NCI-H82 treated with DMSO at 0.1 percent for 48 hours (cell line): Measurements from ENCODE around the gene CLSTN3.

Experiments
- DNase-seq: peaks from one replicate; lab custom pipeline; 2025; ENCODE audit not compliant: unreplicated experiment; lab: John Stamatoyannopoulos, UW

CLSTN3 gene

DNA sequence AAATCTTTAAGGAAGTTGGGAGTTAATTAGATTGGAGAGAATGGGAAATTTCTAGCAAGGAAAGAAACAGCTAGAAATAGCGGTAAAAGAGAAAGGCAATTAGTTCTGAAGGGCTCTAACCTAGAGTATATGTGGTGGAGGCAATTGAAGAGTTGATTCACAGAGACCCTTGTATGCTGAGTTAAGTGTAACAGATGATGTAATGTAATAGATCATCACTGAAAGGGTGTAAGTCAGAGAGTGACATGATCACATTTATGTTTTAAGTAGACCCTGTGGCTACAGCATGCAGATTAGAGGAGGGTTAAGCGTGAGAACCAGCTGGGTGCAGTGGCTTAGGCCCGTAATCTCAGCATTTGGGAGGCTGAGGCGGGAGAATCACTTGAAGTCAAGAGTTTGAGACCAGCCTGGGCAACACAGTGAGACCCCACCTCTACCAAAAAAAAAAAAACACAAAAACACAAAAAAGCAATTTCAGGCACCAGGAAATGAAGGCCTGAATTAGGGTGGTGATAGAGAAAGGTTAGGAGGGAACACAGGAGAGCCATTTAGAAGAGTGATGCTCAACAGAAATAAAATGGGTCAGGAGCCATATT is 4.4 kb upstream of the CLSTN3 start:
- no peak for DNase-seq

DNA sequence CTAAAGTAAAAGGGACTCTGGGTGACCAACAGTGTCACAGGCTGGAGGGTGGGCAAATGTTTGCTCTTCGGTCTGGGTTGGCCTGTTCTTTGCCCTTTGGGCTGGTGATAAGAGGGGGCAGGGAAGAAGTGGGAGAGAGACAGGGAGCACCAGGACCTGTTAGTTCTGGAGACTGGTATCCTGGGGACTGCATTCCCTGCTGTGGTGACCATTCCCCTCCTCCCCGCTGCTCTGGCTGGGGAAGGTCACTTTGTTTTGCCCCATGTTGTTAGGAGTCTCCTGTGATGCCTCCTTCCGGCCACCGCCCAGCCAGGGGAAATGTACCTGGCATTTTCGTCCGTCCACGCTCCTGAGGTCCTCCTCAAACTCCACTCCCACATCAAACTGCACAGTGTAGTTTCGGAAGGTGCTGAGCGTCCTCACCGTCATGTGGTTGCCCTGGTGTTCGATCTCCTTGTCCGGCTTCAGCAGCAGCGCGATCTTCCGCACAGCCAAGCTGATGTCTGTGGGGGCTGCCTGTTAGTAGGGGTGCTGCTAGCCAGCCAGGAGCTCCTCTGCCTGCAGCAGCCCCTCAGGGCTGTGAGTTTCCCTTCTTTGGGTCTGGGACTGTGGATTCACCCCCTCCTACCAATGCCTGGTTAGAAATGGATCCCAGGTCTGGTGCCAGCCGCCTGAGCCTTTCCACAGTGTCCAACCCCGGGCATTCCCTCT is 2.1 kb upstream of the CLSTN3 start:
- DNase-seq, result no peak

DNA sequence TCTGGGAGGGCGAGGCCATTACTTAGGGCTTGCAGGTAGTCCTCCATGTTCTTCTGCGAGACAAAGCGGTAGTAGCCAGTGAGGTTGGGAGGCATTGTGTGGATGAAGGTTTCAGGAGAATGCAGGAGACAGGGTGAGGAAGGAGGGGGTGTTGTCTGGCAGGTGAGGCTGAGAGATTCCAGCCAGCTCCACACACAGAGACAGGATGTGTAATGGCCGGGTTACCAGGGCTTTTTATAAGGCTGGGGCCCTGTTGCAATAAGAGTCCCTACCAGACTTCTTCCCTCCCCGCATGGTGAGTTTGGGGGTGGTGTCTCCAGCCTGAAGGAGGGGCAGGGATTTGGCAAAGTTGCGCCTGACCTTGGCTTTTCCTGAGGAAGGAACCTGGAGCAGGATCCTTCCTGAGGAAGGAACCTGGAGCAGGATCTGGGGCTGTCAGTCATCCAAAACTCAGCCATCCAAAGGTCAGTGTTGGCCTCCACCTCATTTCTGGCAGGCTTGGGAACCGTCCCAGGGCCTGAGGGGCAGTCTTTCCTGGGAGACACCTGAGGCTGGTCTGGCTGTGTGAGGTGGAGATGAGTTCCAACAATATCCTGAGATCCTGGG is 1.4 kb upstream of the CLSTN3 start, which contains the start of gene RBP5:
Gene RBP5 (minus strand): TSS at position 209 of the 606 bp plus-strand sequence. CDS start 114 bp downstream, at position 95.
- DNase-seq, result no peak

DNA sequence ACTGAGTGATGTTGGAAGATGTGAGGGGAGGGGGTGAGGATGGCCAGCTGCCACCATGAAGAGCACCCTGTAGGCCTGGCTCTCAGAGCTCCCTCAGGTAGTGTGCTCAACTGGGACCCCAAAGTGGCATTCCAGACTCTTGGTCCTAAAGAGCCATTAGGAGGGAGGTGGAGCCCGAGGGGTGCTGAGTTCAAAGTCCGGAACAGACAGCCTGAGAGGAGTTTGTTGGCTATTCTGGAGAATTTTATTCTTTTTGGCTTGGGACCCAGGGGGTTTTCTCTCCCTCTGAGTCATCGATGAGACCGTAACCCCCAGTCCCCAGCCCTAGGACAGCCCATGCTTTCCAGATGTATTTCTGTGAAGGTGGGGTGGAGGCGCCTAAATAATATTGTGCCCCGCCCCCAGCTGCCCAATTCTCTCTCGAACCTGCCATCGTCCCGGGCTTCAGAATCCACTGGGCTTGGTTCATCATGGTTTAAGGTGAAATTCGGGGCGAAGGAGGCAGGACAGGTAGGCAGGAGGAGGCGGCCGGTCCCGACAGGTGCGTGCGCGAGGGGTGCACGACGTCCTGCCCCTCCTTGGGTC is 792 bp upstream of the CLSTN3 start:
- DNase-seq, result no peak

DNA sequence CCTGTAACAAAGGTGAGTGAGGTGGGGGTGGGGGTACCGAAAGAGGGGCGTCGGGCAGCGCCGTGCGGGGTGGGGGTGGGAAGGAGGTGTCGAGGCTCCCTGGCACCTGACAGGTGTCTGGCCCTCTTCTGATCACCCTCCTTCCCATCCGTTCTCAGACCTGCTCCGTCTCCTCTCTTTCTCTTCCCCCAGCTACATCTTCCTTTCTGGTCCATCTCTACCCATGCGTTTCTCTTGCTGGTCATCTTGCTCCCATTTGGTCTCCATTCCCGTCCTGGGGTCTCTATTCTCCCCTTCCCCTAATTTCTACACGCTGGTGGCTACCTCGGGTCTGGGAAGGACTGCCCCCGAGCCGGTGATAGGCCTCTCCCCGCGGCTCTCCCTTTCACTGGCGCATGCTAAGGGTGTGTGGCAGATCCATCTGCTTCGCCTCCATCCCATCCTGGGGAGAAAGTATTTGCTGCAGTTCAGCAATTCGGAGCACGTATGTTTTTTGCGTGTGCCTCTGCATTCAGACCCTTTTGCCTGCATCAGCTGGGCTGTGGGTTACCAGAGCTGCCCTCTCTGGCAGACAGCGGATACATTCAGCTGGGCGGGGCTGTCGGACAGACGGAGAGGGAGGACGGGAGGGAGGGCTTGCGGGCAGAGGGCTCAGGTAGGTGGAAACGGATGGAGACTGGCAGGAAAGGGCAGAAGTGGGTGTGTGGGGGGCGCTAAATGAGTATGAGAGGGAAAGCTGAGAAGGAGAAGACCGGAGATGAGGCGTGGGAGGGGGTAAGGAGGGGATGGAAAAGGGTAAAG is 730 bp downstream of the CLSTN3 start:
- DNase-seq, result peak; percentile 12

DNA sequence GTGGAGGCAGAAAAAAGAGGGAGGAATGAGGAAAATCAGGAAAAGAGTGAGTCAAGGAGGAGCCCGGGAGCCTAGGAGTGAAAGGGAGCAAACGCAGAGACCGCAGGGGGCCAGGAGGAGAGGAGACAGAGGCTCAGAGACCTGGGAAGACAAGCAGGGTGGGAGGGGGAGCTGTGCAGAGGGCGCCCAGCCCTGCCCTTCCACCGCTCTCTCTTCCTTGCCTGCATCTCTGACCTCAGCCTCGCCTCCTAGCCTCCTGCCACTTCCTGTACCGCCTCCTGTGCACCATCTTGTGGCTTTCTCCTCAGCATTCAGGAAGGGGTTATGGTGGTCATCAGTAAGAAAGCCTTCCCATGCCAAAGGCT is 1.3 kb downstream of the CLSTN3 start:
- no peak for DNase-seq

DNA sequence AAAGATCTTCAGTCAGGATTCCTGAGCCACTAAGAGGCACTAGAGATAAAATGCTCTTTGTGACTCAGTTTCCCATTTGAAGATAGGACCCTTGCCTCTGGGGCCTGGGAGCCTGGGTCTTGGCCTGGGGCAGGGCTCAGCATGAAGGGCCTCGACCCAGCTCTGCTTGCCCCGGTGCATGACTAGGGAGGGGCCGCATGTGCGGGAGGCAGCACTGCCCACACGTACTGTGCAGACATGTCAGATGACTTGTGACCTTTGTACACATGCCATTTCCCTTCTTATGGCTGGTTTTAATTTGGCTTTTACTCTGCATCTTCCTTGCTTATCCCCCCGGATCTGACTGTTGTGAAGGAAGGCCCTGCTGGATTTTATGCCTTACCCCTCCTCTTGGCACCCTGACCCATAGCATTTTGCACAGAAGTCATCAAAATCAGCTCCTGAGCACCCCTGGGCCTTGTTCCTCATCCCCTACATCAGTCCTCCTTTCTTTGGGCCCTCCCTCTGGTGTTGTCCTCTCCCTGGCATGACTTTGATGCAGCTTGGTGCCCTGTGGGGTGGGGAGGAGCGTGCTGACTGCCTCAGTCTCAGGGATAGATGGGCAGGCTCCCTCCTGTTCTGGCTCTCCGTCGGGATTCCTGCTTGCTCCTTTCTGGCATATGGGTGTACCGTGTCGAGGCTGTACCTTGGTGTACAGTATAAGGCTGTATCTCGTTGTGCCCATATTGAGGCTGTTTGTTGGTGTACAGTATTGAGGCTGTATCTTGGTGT is 4.4 kb downstream of the CLSTN3 start:
- no peak for DNase-seq

DNA sequence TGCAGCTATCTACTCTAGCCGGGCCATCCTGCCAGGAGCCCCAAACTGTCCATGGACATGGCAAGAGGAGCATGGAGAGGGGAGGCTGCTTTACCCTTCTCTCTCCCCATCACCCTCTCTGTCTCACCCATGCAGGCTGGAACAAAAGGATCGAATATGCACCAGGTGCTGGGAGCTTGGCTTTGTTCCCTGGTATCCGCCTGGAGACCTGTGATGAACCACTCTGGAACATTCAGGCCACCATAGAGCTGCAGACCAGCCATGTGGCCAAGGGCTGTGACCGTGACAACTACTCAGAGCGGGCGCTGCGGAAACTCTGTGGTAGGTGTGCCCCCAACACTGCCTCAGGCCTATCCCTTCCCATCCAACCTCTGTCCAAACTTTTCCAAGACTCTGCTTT is 5.9 kb downstream of the CLSTN3 start:
- DNase-seq, result no peak

DNA sequence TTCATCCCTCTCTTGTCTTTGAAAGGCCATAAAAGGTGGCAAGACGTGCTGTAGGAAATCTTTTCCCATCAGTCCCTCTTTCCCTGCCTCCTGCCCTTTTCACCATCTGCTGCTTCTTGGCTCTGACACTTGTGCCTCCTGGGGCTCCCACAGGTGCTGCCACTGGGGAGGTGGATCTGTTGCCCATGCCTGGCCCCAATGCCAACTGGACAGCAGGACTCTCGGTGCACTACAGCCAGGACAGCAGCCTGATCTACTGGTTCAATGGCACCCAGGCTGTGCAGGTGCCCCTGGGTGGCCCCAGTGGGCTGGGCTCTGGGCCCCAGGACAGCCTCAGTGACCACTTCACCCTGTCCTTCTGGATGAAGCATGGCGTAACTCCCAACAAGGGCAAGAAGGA is 6.5 kb downstream of the CLSTN3 start:
- no peak for DNase-seq

DNA sequence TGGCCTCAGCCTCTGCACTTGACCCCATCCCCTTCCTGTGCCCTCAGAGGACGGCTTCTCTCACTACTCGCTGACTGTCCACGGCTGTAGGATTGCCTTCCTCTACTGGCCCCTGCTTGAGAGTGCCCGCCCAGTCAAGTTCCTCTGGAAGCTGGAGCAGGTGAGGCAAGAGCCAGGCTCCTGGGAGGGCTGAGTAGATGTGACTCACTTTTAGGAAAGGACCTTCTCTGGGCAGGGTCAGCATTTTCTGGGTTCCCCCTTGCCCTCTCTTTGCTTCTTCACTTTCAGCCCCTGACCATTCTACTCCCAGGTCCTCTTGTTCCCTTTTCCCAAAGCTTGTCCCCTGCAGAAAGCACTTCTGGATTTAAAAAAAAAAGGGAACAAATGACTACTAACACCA is 7.7 kb downstream of the CLSTN3 start:
- no peak for DNase-seq

DNA sequence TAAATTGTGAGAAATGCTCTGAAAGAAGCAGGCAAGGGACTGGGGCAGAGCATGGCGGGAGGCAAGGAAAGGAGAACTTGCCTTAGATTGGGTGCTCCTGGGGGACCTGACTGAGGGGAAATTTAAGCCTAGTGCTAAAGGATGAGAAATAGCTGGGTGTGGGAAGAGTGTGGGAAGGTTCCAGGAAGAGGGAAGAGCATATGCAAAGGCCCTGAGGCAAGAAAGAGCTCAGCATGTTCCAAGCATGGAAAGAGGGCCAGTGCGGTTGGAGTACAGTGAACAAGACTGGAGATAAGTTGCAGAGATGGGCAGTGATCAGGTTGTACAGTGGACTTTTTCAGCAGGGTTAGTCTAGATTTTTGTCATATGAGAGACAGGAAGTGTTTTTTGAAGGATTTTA is 9.0 kb downstream of the CLSTN3 start:
- DNase-seq, result no peak

DNA sequence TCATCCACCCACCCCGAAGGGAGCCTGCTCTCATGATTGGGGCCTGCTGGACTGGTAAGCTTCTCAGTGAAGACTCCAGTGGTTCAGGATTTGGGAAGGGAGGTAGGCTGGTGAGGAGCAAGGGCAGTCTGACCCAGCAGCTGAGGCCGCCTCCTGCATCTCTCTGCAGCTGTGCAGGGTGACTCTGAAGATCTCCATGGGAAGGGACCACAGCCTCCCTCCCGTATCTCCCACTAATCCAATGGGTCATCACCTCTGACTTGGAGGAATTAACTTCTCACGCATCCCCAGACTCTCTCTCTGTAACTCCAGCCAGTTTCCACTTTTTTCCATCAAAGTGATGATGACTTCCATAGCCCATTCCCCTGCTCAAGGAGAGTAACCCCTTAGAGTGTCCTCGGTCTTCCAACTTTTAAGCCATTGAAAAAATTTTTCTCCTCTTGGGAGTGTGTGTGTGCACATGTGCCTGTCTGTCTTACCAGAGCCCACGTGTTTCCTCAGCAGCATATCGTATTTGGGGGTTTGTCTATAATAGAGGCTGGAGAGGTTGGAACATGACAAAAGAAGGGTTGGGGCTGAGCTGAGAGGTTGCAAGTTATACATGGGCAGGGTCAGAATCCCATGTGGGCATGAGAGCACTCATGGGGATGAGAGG is 11.3 kb downstream of the CLSTN3 start:
- DNase-seq, result no peak

DNA sequence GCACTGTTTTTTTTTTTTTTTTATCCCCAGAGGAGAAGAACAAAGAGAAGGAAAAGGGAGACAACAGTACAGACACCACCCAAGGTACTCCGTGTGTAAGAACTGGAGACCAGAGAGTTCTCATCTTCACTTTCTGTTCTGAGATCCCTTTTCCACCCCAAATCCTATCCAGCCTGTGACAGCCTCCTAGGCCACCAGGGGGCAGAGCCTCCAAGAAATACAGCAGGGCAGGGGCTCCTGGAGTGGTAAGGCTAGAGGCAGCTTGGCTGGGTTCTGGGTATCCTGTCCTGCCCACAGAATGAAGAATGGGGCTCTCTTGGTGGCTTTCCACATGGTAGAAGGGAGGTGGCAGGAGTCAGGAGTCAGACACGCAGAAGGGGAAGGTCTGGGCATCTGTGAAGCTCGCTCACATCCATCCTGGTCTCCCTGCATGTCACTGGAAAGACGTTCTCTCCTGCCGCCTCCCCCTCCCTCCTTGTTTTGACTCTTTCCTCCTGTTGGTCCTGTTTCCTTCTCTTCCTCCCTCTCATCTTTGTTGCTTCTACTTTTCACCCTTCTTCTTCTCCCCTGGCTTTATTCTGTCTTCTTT is 12.0 kb downstream of the CLSTN3 start:
- peak; percentile 8 for DNase-seq

DNA sequence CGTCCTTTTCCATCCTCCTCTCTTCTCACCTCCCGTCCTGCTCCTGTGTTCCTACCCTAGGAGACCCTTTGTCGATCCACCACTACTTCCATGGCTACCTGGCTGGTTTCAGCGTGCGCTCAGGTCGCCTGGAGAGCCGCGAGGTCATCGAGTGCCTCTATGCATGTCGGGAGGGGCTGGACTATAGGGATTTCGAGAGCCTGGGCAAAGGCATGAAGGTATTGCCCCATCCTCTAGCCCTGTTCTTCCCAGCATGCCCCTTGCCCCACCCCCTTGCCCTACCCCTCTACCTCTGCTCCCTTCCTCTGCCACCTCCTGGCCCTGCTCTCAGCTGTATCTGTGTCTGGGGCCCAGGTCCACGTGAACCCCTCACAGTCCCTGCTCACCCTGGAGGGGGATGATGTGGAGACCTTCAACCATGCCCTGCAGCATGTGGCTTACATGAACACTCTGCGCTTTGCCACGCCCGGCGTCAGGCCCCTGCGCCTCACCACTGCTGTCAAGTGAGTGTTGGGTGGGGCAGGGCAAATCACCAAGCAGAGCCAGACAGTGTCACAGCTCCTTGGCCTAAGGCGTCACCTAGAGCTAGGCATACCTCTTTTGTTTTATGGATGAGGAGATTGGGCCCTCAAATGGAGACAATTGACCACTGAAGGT is 12.8 kb downstream of the CLSTN3 start:
- DNase-seq, result no peak

DNA sequence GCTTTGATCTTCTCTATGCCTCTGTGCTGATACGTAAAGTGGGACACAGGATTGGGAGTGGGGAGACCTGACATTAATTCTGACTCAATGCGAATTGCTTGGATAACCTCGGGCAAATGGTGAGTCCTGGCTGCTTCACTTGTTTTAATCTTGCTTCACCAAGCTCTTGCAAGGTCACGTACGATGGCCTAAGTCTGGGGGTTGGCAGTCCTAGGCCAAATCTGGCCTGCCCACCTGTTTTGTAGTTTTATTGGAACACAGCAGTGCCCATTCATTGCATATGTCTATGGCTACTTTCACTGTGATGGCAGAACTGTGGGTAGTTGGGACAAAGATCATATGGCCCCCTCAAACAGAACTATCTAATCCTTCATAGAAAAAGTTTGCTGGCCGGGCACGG is 13.4 kb downstream of the CLSTN3 start:
- no peak for DNase-seq

DNA sequence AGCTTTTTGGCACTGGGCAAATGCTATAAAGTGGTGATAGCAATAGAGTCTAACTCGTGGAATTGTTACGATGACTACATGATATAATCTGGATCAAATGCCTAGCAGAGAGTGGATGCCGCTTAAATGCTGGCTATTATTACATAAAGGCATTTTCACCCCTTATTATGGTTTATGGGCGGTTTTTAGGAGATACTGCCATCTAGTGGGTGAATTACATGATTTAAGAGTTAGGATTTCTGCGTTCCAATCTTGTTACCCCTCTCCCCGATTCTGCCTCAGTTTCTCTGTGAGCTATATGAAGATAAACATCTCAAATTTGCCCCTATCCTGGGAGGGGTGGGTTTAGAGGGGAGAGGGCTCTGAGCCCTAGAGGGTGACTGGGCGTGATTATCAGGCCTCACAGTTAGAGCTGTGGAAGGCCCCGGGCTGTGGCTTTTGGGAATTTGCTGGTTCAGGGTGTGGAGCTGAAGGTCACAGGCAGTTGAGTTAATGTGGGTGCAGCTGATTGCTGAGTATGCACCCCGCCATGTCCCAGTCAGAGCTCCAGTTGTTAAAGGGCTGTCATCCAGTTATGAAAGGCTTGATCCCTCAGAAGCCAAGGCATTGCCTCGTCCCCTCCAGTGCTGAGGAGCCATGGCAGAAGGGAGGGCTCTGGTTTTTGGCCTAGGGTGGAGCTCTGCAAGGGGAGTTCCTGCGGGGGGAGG is 14.4 kb downstream of the CLSTN3 start:
- peak; percentile 14 for DNase-seq

DNA sequence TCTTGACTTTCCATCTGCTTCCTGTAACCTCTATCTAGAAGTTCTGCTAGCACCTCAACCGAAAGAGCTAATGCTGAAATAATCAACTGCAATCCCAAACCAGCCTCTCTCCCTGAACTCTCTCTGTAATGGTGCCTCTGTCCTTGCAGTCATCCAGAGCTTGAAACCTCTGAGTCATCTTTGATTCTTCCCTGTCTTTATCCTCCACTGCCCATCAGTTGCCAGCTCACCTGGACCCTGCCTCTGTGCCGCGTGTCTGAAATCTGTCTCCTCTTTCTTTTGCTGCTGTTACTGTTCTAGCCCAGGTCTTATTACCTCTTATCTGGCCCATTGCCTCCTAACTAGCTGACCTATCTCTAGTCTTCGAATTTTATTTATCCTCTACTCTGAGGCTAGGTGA is 15.5 kb downstream of the CLSTN3 start:
- no peak for DNase-seq

DNA sequence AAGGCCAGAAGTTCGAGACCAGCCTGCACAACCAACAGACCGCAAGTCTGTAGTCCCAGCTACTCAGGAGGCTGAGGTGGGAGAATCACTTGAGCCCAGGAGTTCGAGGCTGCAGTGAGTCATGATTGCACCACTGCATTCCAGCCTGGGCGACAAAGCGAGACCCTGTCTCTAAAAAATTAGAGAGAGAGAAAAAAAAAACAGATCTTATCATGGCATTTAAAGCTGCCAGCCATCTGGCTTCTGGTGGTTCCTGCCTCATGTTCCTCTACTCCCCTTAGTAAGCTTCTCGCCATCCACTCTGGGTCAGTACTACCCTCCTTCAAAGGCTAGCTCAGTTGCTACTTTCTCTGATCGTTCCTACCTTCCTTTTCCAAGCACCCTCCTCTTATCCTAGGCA is 16.1 kb downstream of the CLSTN3 start:
- no peak for DNase-seq

DNA sequence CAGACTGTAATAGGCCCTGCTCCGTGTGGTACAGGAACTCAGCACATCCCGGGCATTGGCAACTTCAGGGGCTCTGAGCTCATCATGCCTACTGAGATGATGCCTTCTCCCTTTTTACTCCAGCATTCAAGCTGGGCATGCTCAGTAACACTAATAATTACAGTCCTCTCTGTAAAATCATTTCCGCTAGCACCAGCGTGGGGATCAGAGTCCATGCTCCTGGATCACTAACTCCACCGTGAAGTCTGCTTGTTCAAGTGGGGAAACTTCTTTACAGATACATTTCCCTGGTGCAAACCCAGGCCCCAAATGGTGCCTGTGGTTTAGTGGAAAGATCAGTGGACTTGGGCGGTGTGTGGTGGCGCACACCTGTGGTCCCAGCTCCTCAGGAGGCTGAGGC is 16.7 kb downstream of the CLSTN3 start:
- DNase-seq, result no peak
